HEK293 (cell line): Measurements from ENCODE around the gene CMAS.
"Not testable (repeated sequence)": the region's sequence is repeated elsewhere in the genome, so short reads cannot be mapped to it uniquely, and the experiment has no call there.

Source experiments
- CTCF ChIP-seq: fragments of 450-650 bp; formaldehyde crosslinking; IDR thresholded peaks from 2 replicates; pipeline ENCODE4 v1.5.1; 2016; ENCODE audit warnings: missing biosample characterization, missing genetic modification characterization
- HOXC10 ChIP-seq: sonication (generic); formaldehyde crosslinking; IDR thresholded peaks from 2 replicates; pipeline ENCODE4 v1.8.1; 2023; ENCODE audit warnings: mild to moderate bottlenecking, missing genetic modification reagents
- PATZ1 ChIP-seq: fragments of 450-650 bp; formaldehyde crosslinking; IDR thresholded peaks from 2 replicates; pipeline ENCODE4 v1.5.1; 2016; ENCODE audit warnings: missing biosample characterization, missing genetic modification characterization
- ZBTB6 ChIP-seq: fragments of 450-650 bp; formaldehyde crosslinking; IDR thresholded peaks from 2 replicates; pipeline ENCODE4 v1.5.1; 2017; ENCODE audit warnings: missing biosample characterization, missing genetic modification characterization
- ZNF221 ChIP-seq: fragments of 450-650 bp; formaldehyde crosslinking; IDR thresholded peaks from 2 replicates; pipeline ENCODE4 v1.5.1; 2017; ENCODE audit warnings: missing biosample characterization, missing genetic modification characterization, borderline replicate concordance
- ZNF280D ChIP-seq: fragments of 450-650 bp; formaldehyde crosslinking; IDR thresholded peaks from 2 replicates; pipeline ENCODE4 v1.5.1; 2016; ENCODE audit warnings: missing biosample characterization, missing genetic modification characterization
- ZNF394 ChIP-seq: fragments of 450-650 bp; formaldehyde crosslinking; IDR thresholded peaks from 2 replicates; pipeline ENCODE4 v1.5.1; 2016; ENCODE audit warnings: missing biosample characterization, missing genetic modification characterization, mild to moderate bottlenecking, moderate library complexity, borderline replicate concordance
- ZNF670 ChIP-seq: fragments of 450-650 bp; formaldehyde crosslinking; IDR thresholded peaks from 2 replicates; pipeline ENCODE4 v1.5.1; 2016; ENCODE audit warnings: missing biosample characterization, missing genetic modification characterization, low read depth
- ZNF776 ChIP-seq: fragments of 450-650 bp; formaldehyde crosslinking; IDR thresholded peaks from 2 replicates; pipeline ENCODE4 v1.5.0; 2017; ENCODE audit warnings: missing biosample characterization, missing genetic modification characterization, borderline replicate concordance
- ZNF830 ChIP-seq: fragments of 450-650 bp; IDR thresholded peaks from 2 replicates; pipeline ENCODE4 v1.5.0; 2018; ENCODE audit warnings: missing biosample characterization, missing genetic modification characterization, low read depth, mild to moderate bottlenecking, moderate library complexity
- TF ChIP-seq, protein P1 (sequence below): fragments of 450-650 bp; formaldehyde crosslinking; IDR thresholded peaks from 2 replicates; pipeline ENCODE4 v1.5.1; 2016; ENCODE audit warnings: missing biosample characterization, missing genetic modification characterization, borderline replicate concordance

DNA sequence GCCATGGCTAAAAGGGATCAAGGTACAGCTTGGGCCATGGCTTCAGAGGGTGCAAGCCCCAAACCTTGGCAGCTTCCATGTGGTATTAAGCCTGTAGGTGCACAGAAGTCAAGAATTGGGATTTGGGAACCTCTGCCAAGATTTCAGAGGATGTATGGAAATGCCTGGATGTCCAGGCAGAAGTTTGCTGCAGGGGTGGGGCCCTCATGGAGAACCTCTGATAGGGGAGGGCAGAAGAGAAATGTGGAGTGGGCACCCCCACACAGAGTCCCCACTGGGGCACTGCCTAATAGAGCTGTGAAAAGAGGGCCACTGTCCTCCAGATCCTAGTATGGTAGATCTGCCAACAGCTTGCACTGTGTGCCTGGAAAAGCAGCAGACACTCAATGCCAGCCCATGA, 22.5 kb upstream of the CMAS start:
- not testable (repeated sequence) for TF ChIP-seq ZNF830; PATZ1 (tag by site-specific recombination); CTCF; ZNF280D (tag by site-specific recombination); ZNF394 (tag by site-specific recombination); ZNF776 (tag by site-specific recombination); ZNF670; HOXC10 (CRISPR knock-in tag); ZNF221 (tag by site-specific recombination); ZBTB6 (tag by site-specific recombination)
- TF ChIP-seq, protein P1, sequence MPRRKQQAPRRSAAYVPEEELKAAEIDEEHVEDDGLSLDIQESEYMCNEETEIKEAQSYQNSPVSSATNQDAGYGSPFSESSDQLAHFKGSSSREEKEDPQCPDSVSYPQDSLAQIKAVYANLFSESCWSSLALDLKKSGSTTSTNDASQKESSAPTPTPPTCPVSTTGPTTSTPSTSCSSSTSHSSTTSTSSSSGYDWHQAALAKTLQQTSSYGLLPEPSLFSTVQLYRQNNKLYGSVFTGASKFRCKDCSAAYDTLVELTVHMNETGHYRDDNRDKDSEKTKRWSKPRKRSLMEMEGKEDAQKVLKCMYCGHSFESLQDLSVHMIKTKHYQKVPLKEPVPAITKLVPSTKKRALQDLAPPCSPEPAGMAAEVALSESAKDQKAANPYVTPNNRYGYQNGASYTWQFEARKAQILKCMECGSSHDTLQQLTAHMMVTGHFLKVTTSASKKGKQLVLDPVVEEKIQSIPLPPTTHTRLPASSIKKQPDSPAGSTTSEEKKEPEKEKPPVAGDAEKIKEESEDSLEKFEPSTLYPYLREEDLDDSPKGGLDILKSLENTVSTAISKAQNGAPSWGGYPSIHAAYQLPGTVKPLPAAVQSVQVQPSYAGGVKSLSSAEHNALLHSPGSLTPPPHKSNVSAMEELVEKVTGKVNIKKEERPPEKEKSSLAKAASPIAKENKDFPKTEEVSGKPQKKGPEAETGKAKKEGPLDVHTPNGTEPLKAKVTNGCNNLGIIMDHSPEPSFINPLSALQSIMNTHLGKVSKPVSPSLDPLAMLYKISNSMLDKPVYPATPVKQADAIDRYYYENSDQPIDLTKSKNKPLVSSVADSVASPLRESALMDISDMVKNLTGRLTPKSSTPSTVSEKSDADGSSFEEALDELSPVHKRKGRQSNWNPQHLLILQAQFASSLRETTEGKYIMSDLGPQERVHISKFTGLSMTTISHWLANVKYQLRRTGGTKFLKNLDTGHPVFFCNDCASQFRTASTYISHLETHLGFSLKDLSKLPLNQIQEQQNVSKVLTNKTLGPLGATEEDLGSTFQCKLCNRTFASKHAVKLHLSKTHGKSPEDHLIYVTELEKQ: not testable (repeated sequence)
